ENCODE results near the gene MAD1L1. TPM values are rescaled to one million over a fixed set of nuclear protein-coding genes. Genes with fewer than 3 reads are reported as not detected.

Gene MAD1L1
- total RNA-seq, 2 experiments from 2014 or later: 58.3 to 65.3 TPM

DNA sequence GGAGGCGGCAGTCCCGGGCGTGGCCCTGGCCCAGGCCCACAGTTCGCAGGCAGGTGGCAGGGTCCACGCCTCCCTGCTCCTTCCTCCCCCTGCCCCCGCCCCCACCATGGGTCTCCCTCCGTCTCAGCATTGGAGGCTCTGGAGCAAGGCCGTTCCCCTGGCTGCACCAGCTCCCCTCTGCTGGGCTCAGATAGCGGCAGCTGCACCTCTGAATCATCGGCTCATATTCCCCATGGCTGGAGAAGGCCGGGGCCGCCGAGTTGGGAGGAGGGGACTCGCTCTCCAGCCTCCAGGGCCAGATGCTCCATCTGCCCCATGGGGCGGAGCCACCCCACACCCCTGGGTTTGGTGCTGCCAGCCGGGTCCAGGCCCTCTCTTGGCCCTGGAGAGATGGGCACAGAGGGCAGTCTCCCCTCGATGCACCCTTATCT is 417.7 kb downstream of the MAD1L1 start:
- Histone ChIP-seq H2AFZ (ENCODE audit: low read length) (no peak overlapping the region), H3K9me2 (ENCODE audit: insufficient read depth, low read length) (no peaks in the 10 kb centered on the region), H3K27ac (ENCODE audit: low read depth, low read length, poor library complexity, severe bottlenecking) (no peak overlapping the region), H3K4me1 (ENCODE audit: insufficient read depth, low read length, poor library complexity, severe bottlenecking) (no peaks in the 10 kb centered on the region), H3K9me3 (ENCODE audit: low read length) (no peaks in the 10 kb centered on the region), H3K4me3 (ENCODE audit: low read depth, low read length, poor library complexity, severe bottlenecking) (no peak overlapping the region), H4K20me1 (ENCODE audit: insufficient read depth, low read length) (no peaks in the 10 kb centered on the region), H3K79me2 (ENCODE audit: insufficient read depth, low read depth, low read length) (no peaks in the 10 kb centered on the region), H3K36me3 (ENCODE audit: insufficient read depth, low read length) (no peaks in the 10 kb centered on the region), H3K4me2 (ENCODE audit: low read length) (no peak overlapping the region)
- CTCF ChIA-PET (ENCODE audit: unreplicated experiment): no interaction called here
- BruUV-seq (replicated peaks): no TSS peak
- TF ChIP-seq, protein P1, sequence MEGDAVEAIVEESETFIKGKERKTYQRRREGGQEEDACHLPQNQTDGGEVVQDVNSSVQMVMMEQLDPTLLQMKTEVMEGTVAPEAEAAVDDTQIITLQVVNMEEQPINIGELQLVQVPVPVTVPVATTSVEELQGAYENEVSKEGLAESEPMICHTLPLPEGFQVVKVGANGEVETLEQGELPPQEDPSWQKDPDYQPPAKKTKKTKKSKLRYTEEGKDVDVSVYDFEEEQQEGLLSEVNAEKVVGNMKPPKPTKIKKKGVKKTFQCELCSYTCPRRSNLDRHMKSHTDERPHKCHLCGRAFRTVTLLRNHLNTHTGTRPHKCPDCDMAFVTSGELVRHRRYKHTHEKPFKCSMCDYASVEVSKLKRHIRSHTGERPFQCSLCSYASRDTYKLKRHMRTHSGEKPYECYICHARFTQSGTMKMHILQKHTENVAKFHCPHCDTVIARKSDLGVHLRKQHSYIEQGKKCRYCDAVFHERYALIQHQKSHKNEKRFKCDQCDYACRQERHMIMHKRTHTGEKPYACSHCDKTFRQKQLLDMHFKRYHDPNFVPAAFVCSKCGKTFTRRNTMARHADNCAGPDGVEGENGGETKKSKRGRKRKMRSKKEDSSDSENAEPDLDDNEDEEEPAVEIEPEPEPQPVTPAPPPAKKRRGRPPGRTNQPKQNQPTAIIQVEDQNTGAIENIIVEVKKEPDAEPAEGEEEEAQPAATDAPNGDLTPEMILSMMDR (conservative IDR thresholded peaks at IDR 0.05; ENCODE audit: low read length): no peak
- TF ChIP-seq EZH2phosphoT487 (IDR thresholded peaks at IDR 0.05; ENCODE audit: borderline replicate concordance, low read depth, low read length): no peak
- intact Hi-C loops (cut with micrococcal nuclease; ENCODE audit: unreplicated experiment): no loop called here
- DNase-seq (ENCODE audit: low spot score): no peak
- POLR2A ChIA-PET: no interaction called here

GRCh38 chr7:1814089-1814811 is 418.5 kb downstream of the MAD1L1 start:
- Histone ChIP-seq H3K36me3 (ENCODE audit: insufficient read depth, low read length) (no peaks in the 10 kb centered on the region), H3K9me3 (ENCODE audit: low read length) (no peaks in the 10 kb centered on the region), H3K4me1 (ENCODE audit: insufficient read depth, low read length, poor library complexity, severe bottlenecking) (no peaks in the 10 kb centered on the region), H4K20me1 (ENCODE audit: insufficient read depth, low read length) (no peaks in the 10 kb centered on the region), H2AFZ (ENCODE audit: low read length) (no peak overlapping the region), H3K27ac (ENCODE audit: low read depth, low read length, poor library complexity, severe bottlenecking) (no peak overlapping the region), H3K4me3 (ENCODE audit: low read depth, low read length, poor library complexity, severe bottlenecking) (no peak overlapping the region), H3K4me2 (ENCODE audit: low read length) (no peak overlapping the region), H3K9me2 (ENCODE audit: insufficient read depth, low read length) (no peaks in the 10 kb centered on the region), H3K79me2 (ENCODE audit: insufficient read depth, low read depth, low read length) (no peaks in the 10 kb centered on the region)
- no peak for DNase-seq (ENCODE audit: low spot score)
- no peak for TF ChIP-seq EZH2phosphoT487 (IDR thresholded peaks at IDR 0.05; ENCODE audit: borderline replicate concordance, low read depth, low read length)
- TF ChIP-seq, protein P1 (conservative IDR thresholded peaks at IDR 0.05; ENCODE audit: low read length): no peak
- CTCF ChIA-PET (ENCODE audit: unreplicated experiment): no interaction called here
- POLR2A ChIA-PET: no interaction called here
- intact Hi-C loops (cut with micrococcal nuclease; ENCODE audit: unreplicated experiment): no loop called here
- BruUV-seq (replicated peaks): no TSS peak

- no peak overlapping the region for H3K4me2 ChIP-seq (ENCODE audit: low read length)
Observed at GRCh38 chr7:1813394-1814088, 419.2 kb downstream of the MAD1L1 start.

More at GRCh38 chr7:1813394-1814088, 419.2 kb downstream of the MAD1L1 start:
- Histone ChIP-seq H3K36me3 (ENCODE audit: insufficient read depth, low read length) (no peaks in the 10 kb centered on the region), H3K9me3 (ENCODE audit: low read length) (no peaks in the 10 kb centered on the region), H2AFZ (ENCODE audit: low read length) (no peak overlapping the region), H3K27ac (ENCODE audit: low read depth, low read length, poor library complexity, severe bottlenecking) (no peak overlapping the region), H3K79me2 (ENCODE audit: insufficient read depth, low read depth, low read length) (no peaks in the 10 kb centered on the region), H3K4me3 (ENCODE audit: low read depth, low read length, poor library complexity, severe bottlenecking) (no peak overlapping the region), H4K20me1 (ENCODE audit: insufficient read depth, low read length) (no peaks in the 10 kb centered on the region), H3K9me2 (ENCODE audit: insufficient read depth, low read length) (no peaks in the 10 kb centered on the region), H3K4me1 (ENCODE audit: insufficient read depth, low read length, poor library complexity, severe bottlenecking) (no peaks in the 10 kb centered on the region)
- POLR2A ChIA-PET: no interaction called here
- intact Hi-C loops (cut with micrococcal nuclease; ENCODE audit: unreplicated experiment): no loop called here
- CTCF ChIA-PET (ENCODE audit: unreplicated experiment): no interaction called here
- DNase-seq (ENCODE audit: low spot score): no peak
- no peak for TF ChIP-seq EZH2phosphoT487 (IDR thresholded peaks at IDR 0.05; ENCODE audit: borderline replicate concordance, low read depth, low read length)
- TF ChIP-seq, protein P1 (conservative IDR thresholded peaks at IDR 0.05; ENCODE audit: low read length): no peak
- no TSS peak for BruUV-seq (replicated peaks)

All from OCI-LY7 (cell line).